ENCODE measurements around the gene COPS3. TPM values are rescaled to one million over a fixed set of nuclear protein-coding genes. Genes with fewer than 3 reads are reported as not detected.

Gene COPS3
- total and polyA plus RNA-seq, 9 of the 15 experiments (the other 6 are each of a cell fraction or from before 2014, with no cell fraction given), result 92.4 to 295 (median 167) TPM

- no peak for TF ChIP-seq MGA (IDR thresholded peaks at IDR 0.05)
- TF ChIP-seq, protein P1, sequence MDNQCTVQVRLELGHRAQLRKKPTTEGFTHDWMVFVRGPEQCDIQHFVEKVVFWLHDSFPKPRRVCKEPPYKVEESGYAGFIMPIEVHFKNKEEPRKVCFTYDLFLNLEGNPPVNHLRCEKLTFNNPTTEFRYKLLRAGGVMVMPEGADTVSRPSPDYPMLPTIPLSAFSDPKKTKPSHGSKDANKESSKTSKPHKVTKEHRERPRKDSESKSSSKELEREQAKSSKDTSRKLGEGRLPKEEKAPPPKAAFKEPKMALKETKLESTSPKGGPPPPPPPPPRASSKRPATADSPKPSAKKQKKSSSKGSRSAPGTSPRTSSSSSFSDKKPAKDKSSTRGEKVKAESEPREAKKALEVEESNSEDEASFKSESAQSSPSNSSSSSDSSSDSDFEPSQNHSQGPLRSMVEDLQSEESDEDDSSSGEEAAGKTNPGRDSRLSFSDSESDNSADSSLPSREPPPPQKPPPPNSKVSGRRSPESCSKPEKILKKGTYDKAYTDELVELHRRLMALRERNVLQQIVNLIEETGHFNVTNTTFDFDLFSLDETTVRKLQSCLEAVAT (IDR thresholded peaks at IDR 0.05), result no peak
Observed at GRCh38 chr17:17242246-17242645, 38.8 kb downstream of the COPS3 start (continued).

All from K562 (cell line).